Heart left ventricle (tissue), 16 donors: ENCODE results near the gene DEFB131B. TPM values are rescaled to one million over a fixed set of nuclear protein-coding genes. Genes with fewer than 3 reads are reported as not detected.

Experiments used
- ATAC-seq, 4 donors: fragments of 200-7000 bp; cut with Tn5 transposase; one replicate each; pipeline ENCODE4 v1.9.1; 2020 to 2022; ENCODE audit warnings: moderate library complexity in 4 of 4, mild to moderate bottlenecking in 3 of 4, moderate number of reproducible peaks in 1 of 4
- DNase-seq, 5 donors: peaks; one replicate each; pipeline ENCODE4 v3.0.0-alpha.2; 2020
- H3K27ac ChIP-seq, 12 donors: fragments of 200-600 bp; sonication (generic) in 4 of 12; one replicate each; pipeline versions ENCODE4 v1.5.0 to v1.8.0; 2016 to 2022; ENCODE audit warnings: mild to moderate bottlenecking in 2 of 12
- H3K27me3 ChIP-seq, 9 donors: fragments of 200-600 bp; sonication (generic) in 2 of 9; one replicate each; pipeline versions ENCODE4 v1.5.1 to v1.8.0; 2016 to 2022; ENCODE audit warnings: mild to moderate bottlenecking in 3 of 9
- H3K36me3 ChIP-seq, 9 donors: fragments of 200-600 bp; sonication (generic) in 2 of 9; one replicate each; pipeline versions ENCODE4 v1.5.0 to v1.8.0; 2018 to 2022; ENCODE audit warnings: mild to moderate bottlenecking in 2 of 9
- H3K4me1 ChIP-seq, 12 donors: fragments of 200-600 bp; sonication (generic) in 4 of 12; one replicate each; pipeline versions ENCODE4 v1.5.0 to v1.8.0; 2016 to 2022; ENCODE audit warnings: mild to moderate bottlenecking in 3 of 12
- H3K4me3 ChIP-seq, 12 donors: fragments of 200-600 bp; sonication (generic) in 4 of 12; one replicate each; pipeline versions ENCODE4 v1.5.0 to v1.8.0; 2017 to 2022; ENCODE audit warnings: mild to moderate bottlenecking in 9 of 12, moderate library complexity in 4 of 12
- H3K9me3 ChIP-seq, 12 donors: fragments of 200-600 bp; sonication (generic) in 4 of 12; one replicate each; pipeline versions ENCODE4 v1.5.0 to v1.8.0; 2016 to 2022; ENCODE audit warnings: mild to moderate bottlenecking in 1 of 12
- CTCF ChIP-seq, 12 donors: fragments of 200-600 bp; sonication (generic) in 4 of 12; IDR thresholded peaks; one replicate each; pipeline versions ENCODE4 v1.5.0 to v1.8.0; 2018 to 2022; ENCODE audit warnings: antibody characterized with exemption in 12 of 12, mild to moderate bottlenecking in 5 of 12
- POLR2A ChIP-seq, 2 donors: fragments of 450-650 bp; IDR thresholded peaks; one replicate each; pipeline ENCODE4 v1.6.1; 2017; ENCODE audit warnings: antibody characterized with exemption in 2 of 2, mild to moderate bottlenecking in 2 of 2, moderate library complexity in 2 of 2
- WGBS, 4 donors: extraction: QIAGEN DNeasy Blood & Tissue Kit in 2 of 4; methylation state at CpG; one replicate each; pipeline versions ENCODE4 v1.1.5 to v1.1.7; 2013 to 2018; 5-methylcytosine and 5-hydroxymethylcytosine counted together
- intact Hi-C, 10 donors: fragments of 100-400 bp; cut with DNase I; formaldehyde crosslinking; loops; one replicate each; pipeline versions ENCODE4 v1.11.1 to v1.14.2; 2022
- polyA plus RNA-seq, 2 donors: library from polyadenylated mRNA; stranded (reverse); fragments of 200-250 nt; gene quantifications; one replicate each; pipeline ENCODE4 v1.2.3, GENCODE V29; 2013
- total RNA-seq, 9 donors: library from RNA; depleted of rRNA in 2 of 9; stranded (reverse); fragments of >200 nt in 2 of 9; fragmentation: NEBNext Ultra II Directional in 3 of 9; extraction: Animal tissue kit (Norgen Biotek cat#: 25700) in 3 of 9; gene quantifications; one replicate each; pipeline versions ENCODE4 v1.1.0 to v1.2.4, GENCODE V29; 2016 to 2023
- donor health status: ischemic (EF 13 %, LVEDD 7.1; RV severe dilation, severe dysfunction).
- donor health status: healthy with polysubstance abuse.
- donor health status: DM: no; HTN: yes; CAD: no.
- donor health status: DM: no; HTN: no; CAD: no.
- donor health status: ischemic (EF 25% LVEDD 6.9; RV normal size, moderate dysfunction).
- donor health status: ischemic (EF 25% LVEDD 5.7; RV mildly dilated, moderate dysfunction).
- donor health status: healthy.
- donor health status: DM: yes; HTN: yes; CAD: no.
- donor health status: ischemic (EF 35%, LVEDD 5.7; RV mildly dilated, moderate dysfunction).
- donor health status: nonischemic (EF 11% LVEDD 7.7; RV severe dilation, severe dysfunction).
- donor health status: DM: yes; HTN: yes; CAD: no.
- donor health status: PGD.
- donor health status: ischemic (EF 29% LVEDD 5.4; RV normal size, mild dysfunction).
- donor health status: nonischemic (EF 23%, LVEDD 6.1; RV moderate dilation, normal function).

DEFB131B gene
- total and polyA plus RNA-seq, 11 donors = not detected

GRCh38 chr11:71930556-71931244, 52.4 kb downstream of the DEFB131B start:
- intact Hi-C loops = no loop called here
- H3K36me3 ChIP-seq = peaks cover 0 to 3% (median 0%) of the 10 kb centered on the region in 9 donors
- peak overlapping the region in 2 of 12 donors; percentile 67 to 70 for H3K4me3 ChIP-seq
- no peaks in the 10 kb centered on the region for H3K27me3 ChIP-seq
- no peak for DNase-seq
- 71 to 84% (median 75%) methylated on average over 11 of the region's 11 CpGs for WGBS, 4 donors
- H3K4me1 ChIP-seq = peaks cover 4 to 60% (median 33%) of the 10 kb centered on the region in 12 donors
- H3K9me3 ChIP-seq = no peaks in the 10 kb centered on the region
- TF ChIP-seq POLR2A (IDR thresholded peaks at IDR 0.05) (no peak), CTCF (IDR thresholded peaks at IDR 0.05) (no peak)
- H3K27ac ChIP-seq = no peak overlapping the region
- ATAC-seq = no peak

GRCh38 chr11:71931245-71931602, 53.0 kb downstream of the DEFB131B start:
- DNase-seq (no peak), ATAC-seq (no peak)
- Histone ChIP-seq H3K27ac (no peak overlapping the region), H3K36me3 (no peaks in the 10 kb centered on the region), H3K4me1 (peaks cover 4 to 60% (median 33%) of the 10 kb centered on the region in 12 donors), H3K9me3 (no peaks in the 10 kb centered on the region), H3K27me3 (no peaks in the 10 kb centered on the region), H3K4me3 (no peak overlapping the region)
- TF ChIP-seq POLR2A (IDR thresholded peaks at IDR 0.05) = no peak
- TF ChIP-seq CTCF (IDR thresholded peaks at IDR 0.05) = no peak
- intact Hi-C loops = no loop called here
- 45 to 62% (median 51%) methylated on average over 2 of the region's 2 CpGs for WGBS, 4 donors

- ATAC-seq (no peak), DNase-seq (no peak)
- H3K36me3 ChIP-seq = peaks cover 0 to under 1% (median 0%) of the 10 kb centered on the region in 9 donors
- TF ChIP-seq POLR2A (IDR thresholded peaks at IDR 0.05) = no peak
- no peak for TF ChIP-seq CTCF (IDR thresholded peaks at IDR 0.05)
- intact Hi-C loops = no loop called here
- no peaks in the 10 kb centered on the region for H3K27me3 ChIP-seq
- no peaks in the 10 kb centered on the region for H3K9me3 ChIP-seq
- H3K4me1 ChIP-seq = peaks cover 4 to 65% (median 36%) of the 10 kb centered on the region in 12 donors
- WGBS, 4 donors = 84 to 91% (median 88%) methylated on average over 4 of the region's 4 CpGs
- no peak overlapping the region for H3K4me3 ChIP-seq
- no peak overlapping the region for H3K27ac ChIP-seq
These were observed 55.1 kb downstream of the DEFB131B start for GRCh38 chr11:71933141-71933933.

Other genes with a start within 250 kb of the DEFB131B start
- not detected for gene DEFB108B, start 45.3 kb upstream of the DEFB131B start, total RNA-seq
- gene DEFB108B, start 45.3 kb upstream of the DEFB131B start, polyA plus RNA-seq = not detected
- 1 to 10 TPM in 7 of 9 donors, under 1 TPM in 1, not detected in 1; 0.95 to 5.3 (median 2.8) TPM for gene XNDC1N, start 50.1 kb downstream of the DEFB131B start, total RNA-seq
- 1 to 10 TPM; 1.2 to 2.9 TPM for gene XNDC1N, start 50.1 kb downstream of the DEFB131B start, polyA plus RNA-seq
- gene RNF121, start 50.6 kb downstream of the DEFB131B start, total RNA-seq = 10 to 100 TPM; 15.4 to 28.2 (median 22.0) TPM
- gene RNF121, start 50.6 kb downstream of the DEFB131B start, polyA plus RNA-seq = 10 to 100 TPM in 1 of 2 donors, 1 to 10 TPM in 1; 8.0 to 45.3 TPM
- 10 to 100 TPM in 2 of 9 donors, 1 to 10 TPM in 7; 1.1 to 86.5 (median 5.1) TPM for gene IL18BP, start 120.5 kb downstream of the DEFB131B start, total RNA-seq
- gene IL18BP, start 120.5 kb downstream of the DEFB131B start, polyA plus RNA-seq = 1 to 10 TPM; 4.1 to 4.4 TPM
- 100 to 1,000 TPM in 5 of 9 donors, 10 to 100 TPM in 4; 62.7 to 193 (median 101) TPM for gene NUMA1, start 202.1 kb downstream of the DEFB131B start, total RNA-seq
- gene NUMA1, start 202.1 kb downstream of the DEFB131B start, polyA plus RNA-seq = 100 to 1,000 TPM in 1 of 2 donors, 10 to 100 TPM in 1; 83.9 to 142 TPM
- gene LRRC51, start 202.4 kb downstream of the DEFB131B start, total RNA-seq = 1 to 10 TPM; 2.0 to 8.3 (median 4.5) TPM
- 1 to 10 TPM; 3.0 to 9.3 TPM for gene LRRC51, start 202.4 kb downstream of the DEFB131B start, polyA plus RNA-seq
- 100 to 1,000 TPM in 2 of 9 donors, 10 to 100 TPM in 7; 68.7 to 119 (median 84.8) TPM for gene LAMTOR1, start 224.8 kb downstream of the DEFB131B start, total RNA-seq
- 100 to 1,000 TPM in 1 of 2 donors, 10 to 100 TPM in 1; 80.3 to 159 TPM for gene LAMTOR1, start 224.8 kb downstream of the DEFB131B start, polyA plus RNA-seq
- gene TOMT, start 227.5 kb downstream of the DEFB131B start, total RNA-seq = under 1 TPM in 1 of 9 donors, not detected in 8; 0.23 TPM
- not detected for gene TOMT, start 227.5 kb downstream of the DEFB131B start, polyA plus RNA-seq
- gene ANAPC15, start 234.2 kb downstream of the DEFB131B start, total RNA-seq = 10 to 100 TPM; 35.6 to 48.7 (median 40.1) TPM
- 10 to 100 TPM; 37.4 to 82.7 TPM for gene ANAPC15, start 234.2 kb downstream of the DEFB131B start, polyA plus RNA-seq